A673 (cell line): Measurements from ENCODE around the gene PXK. TPM values are rescaled to one million over a fixed set of nuclear protein-coding genes. Genes with fewer than 3 reads are reported as not detected.

ENCODE experiments used
- BruUV-seq: library from RNA; stranded (reverse); fragments of 400-500 nt; replicated peaks from 2 replicates; lab custom pipeline; 2021; lab: Mats Ljungman, UMichigan
- CTCF ChIA-PET: fragments of 300-600 bp; sonication (Branson Sonifier 250); formaldehyde crosslinking; loops from one replicate; lab custom pipeline; 2022; ENCODE audit warnings: antibody characterized with exemption; lab: Charles Lee
- POLR2A ChIA-PET: fragments of 300-600 bp; sonication (Branson Sonifier 250); formaldehyde crosslinking; loops from one replicate; lab custom pipeline; 2022; ENCODE audit warnings: antibody characterized with exemption; ENCODE audit not compliant: low non-redundant PET; lab: Charles Lee
- DNase-seq: peaks from one replicate; pipeline ENCODE4 v3.0.0-alpha.2; 2015; ENCODE audit warnings: low spot score
- H3K27ac ChIP-seq: fragments of 200-600 bp; sonication (generic); 2 replicates; pipeline ENCODE4 v1.5.1; 2016; ENCODE audit warnings: mixed run types, low read depth, mild to moderate bottlenecking, mixed read lengths, antibody characterized with exemption, low read length; ENCODE audit not compliant: poor library complexity, severe bottlenecking
- H3K27me3 ChIP-seq: fragments of 200-600 bp; sonication (generic); replicated peaks from 2 replicates; pipeline ENCODE4 v1.6.1; 2017; ENCODE audit warnings: mixed run types, low read depth, mild to moderate bottlenecking, mixed read lengths, antibody characterized with exemption, low read length; ENCODE audit not compliant: insufficient read depth, poor library complexity
- H3K36me3 ChIP-seq: fragments of 200-600 bp; sonication (generic); 2 replicates; pipeline ENCODE4 v1.6.1; 2016; ENCODE audit warnings: mixed run types, mild to moderate bottlenecking, mixed read lengths, antibody characterized with exemption, low read length; ENCODE audit not compliant: insufficient read depth, poor library complexity, severe bottlenecking
- H3K4me1 ChIP-seq: fragments of 200-600 bp; sonication (generic); 2 replicates; pipeline ENCODE4 v1.6.1; 2017; ENCODE audit warnings: mixed run types, mild to moderate bottlenecking, mixed read lengths, antibody characterized with exemption, low read length; ENCODE audit not compliant: insufficient read depth, poor library complexity, severe bottlenecking
- H3K4me3 ChIP-seq: fragments of 200-600 bp; sonication (generic); 2 replicates; pipeline ENCODE4 v1.5.1; 2016; ENCODE audit warnings: low read depth, mixed run types, mild to moderate bottlenecking, mixed read lengths, low read length; ENCODE audit not compliant: poor library complexity, severe bottlenecking
- H3K9me3 ChIP-seq: fragments of 200-600 bp; sonication (generic); 2 replicates; pipeline ENCODE4 v1.6.1; 2016; ENCODE audit warnings: mixed run types, low read depth, mild to moderate bottlenecking, mixed read lengths, antibody characterized with exemption, low read length; ENCODE audit not compliant: poor library complexity, severe bottlenecking
- EZH2 ChIP-seq: fragments of 200-600 bp; sonication (generic); IDR thresholded peaks from 2 replicates; pipeline ENCODE4 v1.6.1; 2017; ENCODE audit warnings: borderline replicate concordance, low read depth, mild to moderate bottlenecking, mixed read lengths, antibody characterized with exemption, low read length; ENCODE audit not compliant: poor library complexity, severe bottlenecking
- intact Hi-C: fragments of 100-400 bp; cut with micrococcal nuclease; formaldehyde crosslinking; loops from one replicate; pipeline ENCODE4 v1.10.0; 2022; ENCODE audit not compliant: unreplicated experiment
- total RNA-seq: library from RNA; stranded (reverse); gene quantifications from 2 replicates; pipeline ENCODE4 v1.2.3, GENCODE V29; 2021
- TF ChIP-seq, protein P1 (sequence below): fragments of 300-800, 200-600 bp; sonication (generic); conservative IDR thresholded peaks from 2 replicates; pipeline ENCODE4 v1.5.1; 2017; ENCODE audit warnings: low read depth, mild to moderate bottlenecking, antibody characterized with exemption, low read length, moderate library complexity, mixed read lengths

The PXK gene
- total RNA-seq, 1 experiment from 2014 or later = 13.2 TPM

DNA sequence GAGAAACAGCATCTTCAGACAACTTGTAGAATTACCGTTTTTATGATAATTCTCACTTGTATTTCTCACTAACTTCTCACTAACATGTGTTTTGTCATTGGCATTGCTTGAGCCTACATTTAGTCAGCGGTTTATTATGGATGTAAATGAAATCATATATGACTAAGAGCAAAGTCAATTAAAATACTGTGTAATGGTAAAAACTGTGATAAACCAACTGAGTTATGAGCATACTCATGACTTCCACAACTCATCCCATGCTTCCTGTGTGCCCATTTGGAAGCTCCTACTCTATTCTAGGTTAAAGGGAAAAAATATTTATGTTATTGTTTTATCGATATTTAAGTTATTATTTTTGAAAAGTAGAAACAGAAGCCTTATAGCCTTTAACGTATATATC lies 12.8 kb downstream of the PXK start:
- H3K27me3 ChIP-seq = no peaks in the 10 kb centered on the region
- no TSS peak for BruUV-seq
- TF ChIP-seq, protein P1, sequence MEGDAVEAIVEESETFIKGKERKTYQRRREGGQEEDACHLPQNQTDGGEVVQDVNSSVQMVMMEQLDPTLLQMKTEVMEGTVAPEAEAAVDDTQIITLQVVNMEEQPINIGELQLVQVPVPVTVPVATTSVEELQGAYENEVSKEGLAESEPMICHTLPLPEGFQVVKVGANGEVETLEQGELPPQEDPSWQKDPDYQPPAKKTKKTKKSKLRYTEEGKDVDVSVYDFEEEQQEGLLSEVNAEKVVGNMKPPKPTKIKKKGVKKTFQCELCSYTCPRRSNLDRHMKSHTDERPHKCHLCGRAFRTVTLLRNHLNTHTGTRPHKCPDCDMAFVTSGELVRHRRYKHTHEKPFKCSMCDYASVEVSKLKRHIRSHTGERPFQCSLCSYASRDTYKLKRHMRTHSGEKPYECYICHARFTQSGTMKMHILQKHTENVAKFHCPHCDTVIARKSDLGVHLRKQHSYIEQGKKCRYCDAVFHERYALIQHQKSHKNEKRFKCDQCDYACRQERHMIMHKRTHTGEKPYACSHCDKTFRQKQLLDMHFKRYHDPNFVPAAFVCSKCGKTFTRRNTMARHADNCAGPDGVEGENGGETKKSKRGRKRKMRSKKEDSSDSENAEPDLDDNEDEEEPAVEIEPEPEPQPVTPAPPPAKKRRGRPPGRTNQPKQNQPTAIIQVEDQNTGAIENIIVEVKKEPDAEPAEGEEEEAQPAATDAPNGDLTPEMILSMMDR = no peak
- TF ChIP-seq EZH2 = no peak
- no peaks in the 10 kb centered on the region for H3K36me3 ChIP-seq
- H3K27ac ChIP-seq = no peak overlapping the region
- no peak overlapping the region for H3K4me3 ChIP-seq
- intact Hi-C loops = no loop called here
- no peaks in the 10 kb centered on the region for H3K4me1 ChIP-seq
- DNase-seq = no peak
- no peaks in the 10 kb centered on the region for H3K9me3 ChIP-seq
- ChIA-PET POLR2A (no interaction called here), CTCF (no interaction called here)

DNA sequence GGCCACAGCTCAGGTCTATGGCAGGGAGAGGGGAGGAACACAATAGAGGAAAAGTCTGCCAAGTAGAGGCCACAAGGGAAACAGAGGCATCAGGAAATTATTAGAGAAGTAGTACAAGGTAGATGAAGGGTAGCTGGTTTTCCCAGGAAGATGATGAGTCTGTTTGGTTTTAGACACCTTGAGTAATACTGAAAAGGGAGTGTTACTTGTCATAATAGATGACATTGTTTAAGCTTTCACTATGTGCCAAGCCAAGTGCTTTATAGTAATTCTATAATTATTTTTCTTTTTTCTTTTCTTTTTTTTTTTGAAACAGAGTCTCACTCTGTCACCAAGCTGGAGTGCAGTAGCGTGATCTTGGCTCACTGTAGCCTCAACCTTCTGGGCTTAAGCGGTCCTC lies 13.7 kb downstream of the PXK start:
- intact Hi-C loops = no loop called here
- H3K4me1 ChIP-seq = no peaks in the 10 kb centered on the region
- TF ChIP-seq, protein P1 = no peak
- no peak for TF ChIP-seq EZH2
- no peak for DNase-seq
- H3K27me3 ChIP-seq = no peaks in the 10 kb centered on the region
- ChIA-PET POLR2A (no interaction called here), CTCF (no interaction called here)
- no peak overlapping the region for H3K4me3 ChIP-seq
- no peaks in the 10 kb centered on the region for H3K36me3 ChIP-seq
- no TSS peak for BruUV-seq
- no peaks in the 10 kb centered on the region for H3K9me3 ChIP-seq
- H3K27ac ChIP-seq = no peak overlapping the region

DNA sequence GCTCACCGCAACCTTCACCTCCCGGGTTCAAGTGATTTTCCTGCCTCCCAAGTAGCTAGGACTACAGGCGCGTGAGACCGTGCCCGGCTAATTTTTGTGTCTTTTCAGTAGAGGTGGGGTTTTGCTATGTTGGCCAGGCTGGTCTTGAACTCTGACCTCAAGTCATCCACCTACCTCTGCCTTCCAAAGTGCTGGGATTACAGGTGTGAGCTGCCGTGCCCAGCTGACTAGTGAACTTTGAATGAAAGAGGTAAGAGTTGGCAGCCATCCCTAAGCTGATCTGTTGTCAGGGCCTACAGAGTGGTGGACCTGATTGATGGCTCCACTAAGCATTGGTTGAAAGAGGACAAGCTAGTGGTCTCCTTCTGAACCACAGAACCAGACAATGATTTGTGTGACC lies 15.3 kb downstream of the PXK start:
- DNase-seq = no peak
- no peak overlapping the region for H3K4me3 ChIP-seq
- intact Hi-C loops = no loop called here
- H3K36me3 ChIP-seq = no peaks in the 10 kb centered on the region
- no peaks in the 10 kb centered on the region for H3K27me3 ChIP-seq
- BruUV-seq = no TSS peak
- ChIA-PET CTCF (no interaction called here), POLR2A (no interaction called here)
- peaks cover 7% of the 10 kb centered on the region for H3K4me1 ChIP-seq
- no peak overlapping the region for H3K27ac ChIP-seq
- TF ChIP-seq, protein P1 = no peak
- TF ChIP-seq EZH2 = no peak
- H3K9me3 ChIP-seq = no peaks in the 10 kb centered on the region
